ENCODE measurements around the gene TYRO3.
A peak's percentile ranks its signal among the peaks of the same experiment; 100 is the strongest.

TYRO3 gene

DNA sequence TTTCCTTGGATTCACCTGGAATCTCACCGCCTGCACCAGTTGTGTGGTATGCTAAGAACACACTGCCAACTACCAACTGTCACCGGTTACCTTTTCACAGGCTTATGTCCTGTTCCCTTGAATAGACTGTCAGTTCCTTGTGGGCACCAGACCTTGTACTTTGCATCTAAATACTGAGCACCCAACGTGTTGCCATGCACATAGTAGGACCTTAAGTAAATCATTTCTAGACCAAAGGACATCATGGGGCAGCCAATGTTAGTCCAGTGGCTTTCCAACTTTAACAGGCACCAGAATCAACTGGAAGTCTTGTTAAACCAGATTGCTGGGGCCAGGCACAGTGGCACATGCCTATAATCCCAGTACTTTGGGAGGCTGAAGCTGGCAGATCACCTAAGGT, 13.8 kb upstream of the TYRO3 start:
- no peak overlapping the region for H3K23ac ChIP-seq (ENCODE audit: low read length)
- no peak overlapping the region for H3K56ac ChIP-seq (ENCODE audit: low read length)
- no peak overlapping the region for H3K4me2 ChIP-seq (ENCODE audit: low read length)
- no peak overlapping the region for H3K27ac ChIP-seq (ENCODE audit: low read depth, low read length)
- no peaks in the 10 kb centered on the region for H3K79me2 ChIP-seq (ENCODE audit: control insufficient read depth, insufficient read depth, low read length)
- no peaks in the 10 kb centered on the region for H3K4me1 ChIP-seq (ENCODE audit: control insufficient read depth, low read depth, low read length)
- no peaks in the 10 kb centered on the region for H3K36me3 ChIP-seq (ENCODE audit: control insufficient read depth, insufficient read depth, low read length)
- H3K18ac ChIP-seq (ENCODE audit: low read length), result no peak overlapping the region
- DNase-seq, result no peak
- no CpG with 5 or more reads among the region's 3 CpGs for WGBS (ENCODE audit: extremely low coverage, insufficient coverage, low lambda C conversion rate)
- no peak overlapping the region for H4K8ac ChIP-seq (ENCODE audit: low read depth, low read length)
- H3K4ac ChIP-seq (ENCODE audit: low read depth, low read length), result no peak overlapping the region
- H4K5ac ChIP-seq (ENCODE audit: low read length), result no peak overlapping the region
- H2AK5ac ChIP-seq (ENCODE audit: low read length), result no peak overlapping the region
- H3K9ac ChIP-seq (ENCODE audit: low read length), result no peak overlapping the region
- H3K79me1 ChIP-seq (ENCODE audit: low read length), result peaks cover 3% of the 10 kb centered on the region
- H2BK120ac ChIP-seq (ENCODE audit: low read depth, low read length), result no peak overlapping the region
- no peak overlapping the region for H2BK5ac ChIP-seq (ENCODE audit: low read length)
- H3K27me3 ChIP-seq (ENCODE audit: insufficient read depth, low read length, poor library complexity), result no peaks in the 10 kb centered on the region
- H2BK15ac ChIP-seq (replicated peaks; ENCODE audit: low read depth), result no peak overlapping the region
- no peak overlapping the region for H3K4me3 ChIP-seq (ENCODE audit: low read length)

DNA sequence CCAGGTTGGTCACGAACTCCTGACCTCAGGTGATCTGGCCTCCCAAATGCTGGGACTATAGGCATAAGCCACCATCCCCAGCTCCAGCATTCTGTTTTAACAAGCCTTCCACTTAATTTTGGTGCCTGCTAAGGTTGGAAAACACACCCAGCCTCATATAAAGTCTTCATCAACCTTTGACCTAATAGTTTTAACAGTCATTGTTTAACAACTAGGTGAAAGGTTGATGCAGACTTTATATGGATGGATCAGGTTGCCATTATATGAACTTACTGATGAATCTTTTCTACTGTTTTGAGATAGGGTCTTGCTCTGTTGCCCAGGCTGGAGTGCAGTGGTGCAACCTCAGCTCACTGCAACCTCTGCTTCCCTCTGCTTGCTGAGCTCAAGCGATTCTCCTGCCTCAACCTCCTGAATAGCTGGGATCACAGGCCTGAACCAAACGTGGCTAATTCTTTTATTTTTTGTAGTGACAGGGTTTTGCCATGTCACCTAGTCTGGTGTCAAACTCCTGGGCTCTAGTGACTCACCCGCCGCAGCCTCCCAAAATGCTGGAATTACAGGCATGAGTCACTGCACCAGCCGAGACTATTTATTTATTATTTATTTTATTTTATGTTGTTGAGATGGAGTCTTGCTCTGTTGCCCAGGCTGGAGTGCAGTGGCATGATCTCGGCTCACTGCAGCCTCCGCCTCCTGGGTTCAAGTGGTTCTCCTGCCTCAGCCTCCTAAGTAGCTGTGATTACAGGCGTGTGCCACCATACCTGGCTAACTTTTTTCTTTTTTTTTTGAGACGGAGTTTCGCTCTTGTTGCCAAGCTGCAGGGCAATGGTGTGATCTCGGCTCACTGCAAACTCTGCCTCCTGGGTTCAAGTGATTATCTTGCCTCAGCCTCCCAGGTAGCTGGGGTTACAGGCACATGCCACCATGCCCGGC, 11.9 kb upstream of the TYRO3 start:
- WGBS (ENCODE audit: extremely low coverage, insufficient coverage, low lambda C conversion rate), result no CpG with 5 or more reads among the region's 13 CpGs
- H3K4ac ChIP-seq (ENCODE audit: low read depth, low read length), result no peak overlapping the region
- DNase-seq, result no peak

DNA sequence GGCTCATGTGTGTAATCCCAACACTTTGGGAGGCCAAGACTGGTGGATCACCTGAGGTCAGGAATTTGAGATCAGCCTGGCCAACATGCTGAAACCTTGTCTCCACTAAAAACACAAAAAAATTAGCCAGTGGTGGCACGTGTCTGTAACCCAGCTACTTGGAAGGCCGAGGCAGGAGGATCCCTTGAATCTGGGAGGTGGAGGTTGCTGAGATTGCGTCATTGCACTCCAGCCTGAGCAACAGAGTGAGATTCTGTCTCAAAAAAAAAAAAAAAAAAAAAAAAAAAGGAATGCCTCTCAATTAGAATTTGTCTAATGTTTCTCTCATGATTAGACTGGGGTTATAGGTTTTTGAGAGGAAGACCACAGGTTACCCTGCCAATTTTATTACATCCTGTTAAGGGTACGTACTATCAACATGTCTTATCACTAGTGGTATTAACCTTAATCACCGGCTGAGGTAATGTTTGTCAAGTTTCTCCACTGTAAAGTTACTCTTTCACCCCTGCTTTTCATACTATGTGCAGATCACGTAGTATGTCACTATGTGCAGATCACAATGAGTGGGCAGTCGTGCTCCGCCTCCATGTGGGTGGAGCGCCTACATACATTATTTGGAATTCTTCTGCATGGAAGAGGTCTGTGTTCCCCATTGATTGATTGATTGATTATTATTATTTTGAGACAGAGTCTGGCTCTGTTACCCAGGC, 8.8 kb upstream of the TYRO3 start:
- no peak overlapping the region for H2BK5ac ChIP-seq (ENCODE audit: low read length)
- H3K79me1 ChIP-seq (ENCODE audit: low read length), result no peaks in the 10 kb centered on the region
- no peaks in the 10 kb centered on the region for H3K36me3 ChIP-seq (ENCODE audit: control insufficient read depth, insufficient read depth, low read length)
- H3K4ac ChIP-seq (ENCODE audit: low read depth, low read length), result no peak overlapping the region
- H2BK120ac ChIP-seq (ENCODE audit: low read depth, low read length), result no peak overlapping the region
- WGBS (ENCODE audit: extremely low coverage, insufficient coverage, low lambda C conversion rate), result no CpG with 5 or more reads among the region's 9 CpGs
- H3K4me3 ChIP-seq (ENCODE audit: low read length), result no peak overlapping the region
- H3K27me3 ChIP-seq (ENCODE audit: insufficient read depth, low read length, poor library complexity), result no peaks in the 10 kb centered on the region
- H3K18ac ChIP-seq (ENCODE audit: low read length), result no peak overlapping the region
- H3K56ac ChIP-seq (ENCODE audit: low read length), result no peak overlapping the region
- no peak overlapping the region for H3K4me2 ChIP-seq (ENCODE audit: low read length)
- no peak overlapping the region for H3K9ac ChIP-seq (ENCODE audit: low read length)
- H2BK15ac ChIP-seq (replicated peaks; ENCODE audit: low read depth), result no peak overlapping the region
- no peak overlapping the region for H4K8ac ChIP-seq (ENCODE audit: low read depth, low read length)
- no peaks in the 10 kb centered on the region for H3K79me2 ChIP-seq (ENCODE audit: control insufficient read depth, insufficient read depth, low read length)
- no peaks in the 10 kb centered on the region for H3K4me1 ChIP-seq (ENCODE audit: control insufficient read depth, low read depth, low read length)
- no peak overlapping the region for H3K23ac ChIP-seq (ENCODE audit: low read length)
- H2AK5ac ChIP-seq (ENCODE audit: low read length), result no peak overlapping the region
- no peak overlapping the region for H3K27ac ChIP-seq (ENCODE audit: low read depth, low read length)
- no peak overlapping the region for H4K5ac ChIP-seq (ENCODE audit: low read length)
- no peak for DNase-seq

More for the DNA sequence above, 11.9 kb upstream of the TYRO3 start:
- no peak overlapping the region for H3K56ac ChIP-seq (ENCODE audit: low read length)
- H3K79me2 ChIP-seq (ENCODE audit: control insufficient read depth, insufficient read depth, low read length), result no peaks in the 10 kb centered on the region
- H3K18ac ChIP-seq (ENCODE audit: low read length), result no peak overlapping the region
- no peak overlapping the region for H2BK5ac ChIP-seq (ENCODE audit: low read length)
- no peak overlapping the region for H3K4me3 ChIP-seq (ENCODE audit: low read length)
- H4K8ac ChIP-seq (ENCODE audit: low read depth, low read length), result no peak overlapping the region
- H2BK15ac ChIP-seq (replicated peaks; ENCODE audit: low read depth), result no peak overlapping the region
- H2AK5ac ChIP-seq (ENCODE audit: low read length), result no peak overlapping the region
- no peak overlapping the region for H4K5ac ChIP-seq (ENCODE audit: low read length)
- H3K79me1 ChIP-seq (ENCODE audit: low read length), result peaks cover 3% of the 10 kb centered on the region
- no peaks in the 10 kb centered on the region for H3K4me1 ChIP-seq (ENCODE audit: control insufficient read depth, low read depth, low read length)
- no peak overlapping the region for H3K23ac ChIP-seq (ENCODE audit: low read length)
- H3K27me3 ChIP-seq (ENCODE audit: insufficient read depth, low read length, poor library complexity), result no peaks in the 10 kb centered on the region
- H3K9ac ChIP-seq (ENCODE audit: low read length), result no peak overlapping the region
- H3K4me2 ChIP-seq (ENCODE audit: low read length), result no peak overlapping the region
- no peaks in the 10 kb centered on the region for H3K36me3 ChIP-seq (ENCODE audit: control insufficient read depth, insufficient read depth, low read length)
- no peak overlapping the region for H2BK120ac ChIP-seq (ENCODE audit: low read depth, low read length)
- no peak overlapping the region for H3K27ac ChIP-seq (ENCODE audit: low read depth, low read length)

DNA sequence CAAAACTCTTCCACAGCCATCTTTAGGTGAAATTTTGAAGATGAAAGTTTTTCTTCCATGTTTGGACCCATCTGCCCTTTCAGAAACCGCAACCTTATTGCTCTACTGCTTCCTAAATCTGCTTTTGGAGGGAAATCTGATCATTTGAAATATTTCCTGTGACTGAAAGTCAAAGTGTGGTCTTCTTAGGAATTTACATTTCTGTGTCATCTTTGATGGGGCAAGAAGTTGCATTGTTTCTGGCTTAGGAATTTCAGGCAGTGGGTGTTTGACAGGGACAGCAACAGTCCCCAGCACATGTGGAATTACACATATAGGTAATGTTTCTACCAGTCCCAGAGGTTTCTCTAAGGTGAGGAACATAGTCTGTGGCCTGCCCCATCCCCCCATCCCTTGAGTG, 5.3 kb upstream of the TYRO3 start:
- Histone ChIP-seq H3K27me3 (ENCODE audit: insufficient read depth, low read length, poor library complexity) (no peaks in the 10 kb centered on the region), H2AK5ac (ENCODE audit: low read length) (no peak overlapping the region), H3K18ac (ENCODE audit: low read length) (no peak overlapping the region), H3K27ac (ENCODE audit: low read depth, low read length) (no peak overlapping the region), H3K4me2 (ENCODE audit: low read length) (no peak overlapping the region), H2BK15ac (replicated peaks; ENCODE audit: low read depth) (no peak overlapping the region), H3K79me2 (ENCODE audit: control insufficient read depth, insufficient read depth, low read length) (no peaks in the 10 kb centered on the region), H4K5ac (ENCODE audit: low read length) (no peak overlapping the region), H2BK120ac (ENCODE audit: low read depth, low read length) (no peak overlapping the region), H3K23ac (ENCODE audit: low read length) (no peak overlapping the region), H2BK5ac (ENCODE audit: low read length) (no peak overlapping the region), H4K8ac (ENCODE audit: low read depth, low read length) (no peak overlapping the region), H3K36me3 (ENCODE audit: control insufficient read depth, insufficient read depth, low read length) (no peaks in the 10 kb centered on the region), H3K4me1 (ENCODE audit: control insufficient read depth, low read depth, low read length) (peaks cover 5% of the 10 kb centered on the region), H3K9ac (ENCODE audit: low read length) (no peak overlapping the region), H3K79me1 (ENCODE audit: low read length) (no peaks in the 10 kb centered on the region), H3K56ac (ENCODE audit: low read length) (peak overlapping the region; percentile 3), H3K4ac (ENCODE audit: low read depth, low read length) (no peak overlapping the region), H3K4me3 (ENCODE audit: low read length) (no peak overlapping the region)
- no peak for DNase-seq
- WGBS (ENCODE audit: extremely low coverage, insufficient coverage, low lambda C conversion rate), result no CpG with 5 or more reads among the region's 1 CpG

DNA sequence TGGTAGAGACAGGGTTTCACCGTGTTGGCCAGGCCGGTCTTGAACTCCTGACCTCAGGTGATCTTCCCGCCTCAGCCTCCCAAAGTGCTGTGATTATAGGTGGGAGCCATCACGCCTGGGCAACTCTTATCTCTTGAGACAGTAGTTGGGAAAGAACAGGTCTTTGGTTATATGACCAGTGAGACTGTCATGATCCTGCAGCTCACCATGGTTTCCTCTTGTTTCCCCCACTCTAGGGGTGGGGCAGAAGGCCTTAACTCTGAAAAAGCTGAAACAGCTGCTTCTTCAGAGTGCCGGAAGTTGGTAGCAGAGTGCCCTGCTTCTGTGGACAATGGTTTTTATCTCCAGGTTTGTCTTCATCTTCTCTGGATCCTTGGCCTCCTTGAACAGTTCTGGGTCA, 4.7 kb upstream of the TYRO3 start:
- no peak overlapping the region for H3K27ac ChIP-seq (ENCODE audit: low read depth, low read length)
- H3K4ac ChIP-seq (ENCODE audit: low read depth, low read length), result no peak overlapping the region
- no peak overlapping the region for H3K18ac ChIP-seq (ENCODE audit: low read length)
- no peak overlapping the region for H3K56ac ChIP-seq (ENCODE audit: low read length)
- H3K36me3 ChIP-seq (ENCODE audit: control insufficient read depth, insufficient read depth, low read length), result no peaks in the 10 kb centered on the region
- H3K4me2 ChIP-seq (ENCODE audit: low read length), result no peak overlapping the region
- no peak overlapping the region for H2BK15ac ChIP-seq (replicated peaks; ENCODE audit: low read depth)
- H3K9ac ChIP-seq (ENCODE audit: low read length), result no peak overlapping the region
- no CpG with 5 or more reads among the region's 5 CpGs for WGBS (ENCODE audit: extremely low coverage, insufficient coverage, low lambda C conversion rate)
- no peak overlapping the region for H2BK120ac ChIP-seq (ENCODE audit: low read depth, low read length)
- H2BK5ac ChIP-seq (ENCODE audit: low read length), result no peak overlapping the region
- H3K27me3 ChIP-seq (ENCODE audit: insufficient read depth, low read length, poor library complexity), result no peaks in the 10 kb centered on the region
- no peak overlapping the region for H2AK5ac ChIP-seq (ENCODE audit: low read length)
- H4K5ac ChIP-seq (ENCODE audit: low read length), result no peak overlapping the region
- H3K4me1 ChIP-seq (ENCODE audit: control insufficient read depth, low read depth, low read length), result peaks cover 5% of the 10 kb centered on the region
- no peaks in the 10 kb centered on the region for H3K79me1 ChIP-seq (ENCODE audit: low read length)
- no peak overlapping the region for H3K4me3 ChIP-seq (ENCODE audit: low read length)
- no peaks in the 10 kb centered on the region for H3K79me2 ChIP-seq (ENCODE audit: control insufficient read depth, insufficient read depth, low read length)
- no peak overlapping the region for H4K8ac ChIP-seq (ENCODE audit: low read depth, low read length)
- DNase-seq, result no peak
- no peak overlapping the region for H3K23ac ChIP-seq (ENCODE audit: low read length)

Measured in mesendoderm (in vitro differentiated cells).